C4-2B (cell line): ENCODE data around the gene CPN2.

Experiments used
- ZFX ChIP-seq: fragments of 450-650 bp; IDR thresholded peaks from 2 replicates; pipeline ENCODE4 v1.6.1; 2017
- TF ChIP-seq, protein P1 (sequence below): fragments of 450-650 bp; conservative IDR thresholded peaks from 2 replicates; pipeline ENCODE4 v1.5.1; 2017; ENCODE audit warnings: mild to moderate bottlenecking

DNA sequence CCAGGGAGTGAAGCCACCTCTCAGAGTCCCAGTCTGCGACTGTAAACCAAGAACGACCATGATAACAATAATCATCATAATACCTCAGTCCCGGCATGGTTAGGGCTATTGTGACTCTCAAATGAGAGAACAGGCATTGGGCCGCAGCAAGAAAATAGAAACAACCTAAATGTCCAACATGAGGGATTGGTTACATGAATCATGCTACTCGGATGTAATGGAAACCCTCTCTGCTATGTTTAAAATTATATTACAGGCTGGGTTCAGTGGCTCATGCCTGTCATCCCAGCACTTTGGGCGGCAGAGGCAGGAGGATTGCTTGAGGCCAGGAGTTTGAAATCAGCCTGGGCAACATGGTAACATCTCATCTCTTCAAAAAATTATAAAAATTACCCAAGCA, 2.8 kb downstream of the CPN2 start:
- TF ChIP-seq, protein P1, sequence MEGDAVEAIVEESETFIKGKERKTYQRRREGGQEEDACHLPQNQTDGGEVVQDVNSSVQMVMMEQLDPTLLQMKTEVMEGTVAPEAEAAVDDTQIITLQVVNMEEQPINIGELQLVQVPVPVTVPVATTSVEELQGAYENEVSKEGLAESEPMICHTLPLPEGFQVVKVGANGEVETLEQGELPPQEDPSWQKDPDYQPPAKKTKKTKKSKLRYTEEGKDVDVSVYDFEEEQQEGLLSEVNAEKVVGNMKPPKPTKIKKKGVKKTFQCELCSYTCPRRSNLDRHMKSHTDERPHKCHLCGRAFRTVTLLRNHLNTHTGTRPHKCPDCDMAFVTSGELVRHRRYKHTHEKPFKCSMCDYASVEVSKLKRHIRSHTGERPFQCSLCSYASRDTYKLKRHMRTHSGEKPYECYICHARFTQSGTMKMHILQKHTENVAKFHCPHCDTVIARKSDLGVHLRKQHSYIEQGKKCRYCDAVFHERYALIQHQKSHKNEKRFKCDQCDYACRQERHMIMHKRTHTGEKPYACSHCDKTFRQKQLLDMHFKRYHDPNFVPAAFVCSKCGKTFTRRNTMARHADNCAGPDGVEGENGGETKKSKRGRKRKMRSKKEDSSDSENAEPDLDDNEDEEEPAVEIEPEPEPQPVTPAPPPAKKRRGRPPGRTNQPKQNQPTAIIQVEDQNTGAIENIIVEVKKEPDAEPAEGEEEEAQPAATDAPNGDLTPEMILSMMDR: no peak
- TF ChIP-seq ZFX: no peak
